Measurements from ENCODE around the gene SMG6. TPM values are rescaled to one million over a fixed set of nuclear protein-coding genes. Genes with fewer than 3 reads are reported as not detected.
A peak's percentile ranks its signal among the peaks of the same experiment; 100 is the strongest.

Gene SMG6
- total RNA-seq, 1 experiment from 2014 or later = 36.1 TPM

DNA sequence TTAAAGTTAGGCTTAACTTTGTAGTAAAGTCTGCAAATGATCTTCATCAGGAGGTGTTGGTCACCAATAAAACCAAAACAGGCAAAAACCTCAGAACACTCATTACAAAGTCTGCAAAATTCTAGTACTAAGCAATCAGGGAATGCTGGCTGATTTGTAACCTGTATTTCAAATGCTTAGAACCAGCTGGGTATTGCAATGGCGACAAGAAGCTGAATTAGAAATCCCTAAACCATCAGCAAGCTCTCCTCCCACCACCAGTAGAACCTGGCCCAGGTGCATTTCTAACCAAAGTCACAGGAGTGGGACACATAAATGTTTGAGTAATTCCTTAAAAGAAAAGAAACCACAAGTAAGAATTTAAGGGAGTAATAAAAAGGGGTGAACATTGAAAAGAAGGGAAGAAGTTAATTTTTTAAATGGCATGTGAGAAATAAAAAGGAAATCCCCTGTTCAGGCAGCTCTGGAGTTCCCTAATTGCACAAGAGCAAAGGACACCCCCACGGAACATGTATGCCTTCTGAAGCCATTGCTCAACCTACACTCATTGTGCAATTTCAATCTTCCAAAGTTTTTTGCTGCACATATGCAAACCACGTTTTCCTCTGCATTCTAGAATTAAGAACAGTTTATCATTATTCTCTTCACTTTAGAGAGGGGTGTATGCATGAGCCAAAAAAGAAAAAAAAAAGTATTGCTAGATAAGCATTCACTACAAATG lies 145.8 kb downstream of the SMG6 start:
- ChIA-PET POLR2A (ENCODE audit: low non-redundant PET) (no interaction called here), CTCF (no interaction called here)
- no peak overlapping the region for H3K27ac ChIP-seq (ENCODE audit: low read depth, low read length, poor library complexity, severe bottlenecking)
- BruUV-seq (replicated peaks) = no TSS peak
- DNase-seq (ENCODE audit: low spot score) = peak; percentile 36
- no peak overlapping the region for H3K4me3 ChIP-seq (ENCODE audit: low read depth, low read length, poor library complexity, severe bottlenecking)
- H3K36me3 ChIP-seq (ENCODE audit: insufficient read depth, low read length, poor library complexity, severe bottlenecking) = peaks cover 5% of the 10 kb centered on the region
- intact Hi-C loops (cut with micrococcal nuclease; ENCODE audit: unreplicated experiment) = no loop called here
- H3K9me3 ChIP-seq (ENCODE audit: low read depth, low read length, poor library complexity, severe bottlenecking) = no peaks in the 10 kb centered on the region
- TF ChIP-seq, protein P1, sequence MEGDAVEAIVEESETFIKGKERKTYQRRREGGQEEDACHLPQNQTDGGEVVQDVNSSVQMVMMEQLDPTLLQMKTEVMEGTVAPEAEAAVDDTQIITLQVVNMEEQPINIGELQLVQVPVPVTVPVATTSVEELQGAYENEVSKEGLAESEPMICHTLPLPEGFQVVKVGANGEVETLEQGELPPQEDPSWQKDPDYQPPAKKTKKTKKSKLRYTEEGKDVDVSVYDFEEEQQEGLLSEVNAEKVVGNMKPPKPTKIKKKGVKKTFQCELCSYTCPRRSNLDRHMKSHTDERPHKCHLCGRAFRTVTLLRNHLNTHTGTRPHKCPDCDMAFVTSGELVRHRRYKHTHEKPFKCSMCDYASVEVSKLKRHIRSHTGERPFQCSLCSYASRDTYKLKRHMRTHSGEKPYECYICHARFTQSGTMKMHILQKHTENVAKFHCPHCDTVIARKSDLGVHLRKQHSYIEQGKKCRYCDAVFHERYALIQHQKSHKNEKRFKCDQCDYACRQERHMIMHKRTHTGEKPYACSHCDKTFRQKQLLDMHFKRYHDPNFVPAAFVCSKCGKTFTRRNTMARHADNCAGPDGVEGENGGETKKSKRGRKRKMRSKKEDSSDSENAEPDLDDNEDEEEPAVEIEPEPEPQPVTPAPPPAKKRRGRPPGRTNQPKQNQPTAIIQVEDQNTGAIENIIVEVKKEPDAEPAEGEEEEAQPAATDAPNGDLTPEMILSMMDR (conservative IDR thresholded peaks at IDR 0.05; ENCODE audit: low read depth, low read length) = no peak
- no peak for TF ChIP-seq EZH2 (IDR thresholded peaks at IDR 0.05; ENCODE audit: borderline replicate concordance, low read depth, low read length, poor library complexity, severe bottlenecking)
- no peaks in the 10 kb centered on the region for H3K27me3 ChIP-seq (replicated peaks; ENCODE audit: insufficient read depth, low read depth, low read length, poor library complexity)
- H3K4me1 ChIP-seq (ENCODE audit: insufficient read depth, low read length, poor library complexity, severe bottlenecking) = peaks cover 7% of the 10 kb centered on the region

DNA sequence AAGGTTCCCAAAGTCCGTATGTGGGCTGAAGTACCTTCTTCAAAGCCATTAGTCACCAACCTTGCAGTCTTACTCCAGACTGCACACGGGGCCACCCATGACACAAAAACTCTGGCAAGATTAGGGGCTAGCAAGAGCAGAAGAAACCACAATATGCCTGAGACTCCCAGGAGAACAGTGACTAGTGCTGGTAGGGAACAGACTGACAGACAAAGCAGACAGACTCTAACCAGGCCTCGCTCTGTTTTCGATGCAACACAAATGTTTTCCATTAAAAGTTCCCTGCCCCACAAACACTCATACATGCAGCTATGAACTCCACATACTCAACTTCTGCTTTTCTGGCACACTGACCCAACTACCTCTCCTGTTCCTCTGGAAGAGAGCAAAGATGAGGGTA lies 146.5 kb downstream of the SMG6 start:
- Histone ChIP-seq H3K4me3 (ENCODE audit: low read depth, low read length, poor library complexity, severe bottlenecking) (no peak overlapping the region), H3K27me3 (replicated peaks; ENCODE audit: insufficient read depth, low read depth, low read length, poor library complexity) (no peaks in the 10 kb centered on the region), H3K36me3 (ENCODE audit: insufficient read depth, low read length, poor library complexity, severe bottlenecking) (peaks cover 5% of the 10 kb centered on the region), H3K4me1 (ENCODE audit: insufficient read depth, low read length, poor library complexity, severe bottlenecking) (peaks cover 7% of the 10 kb centered on the region), H3K27ac (ENCODE audit: low read depth, low read length, poor library complexity, severe bottlenecking) (no peak overlapping the region), H3K9me3 (ENCODE audit: low read depth, low read length, poor library complexity, severe bottlenecking) (no peaks in the 10 kb centered on the region)
- intact Hi-C loops (cut with micrococcal nuclease; ENCODE audit: unreplicated experiment) = no loop called here
- ChIA-PET CTCF (no interaction called here), POLR2A (ENCODE audit: low non-redundant PET) (no interaction called here)
- TF ChIP-seq EZH2 (IDR thresholded peaks at IDR 0.05; ENCODE audit: borderline replicate concordance, low read depth, low read length, poor library complexity, severe bottlenecking) = no peak
- TF ChIP-seq, protein P1 (conservative IDR thresholded peaks at IDR 0.05; ENCODE audit: low read depth, low read length) = no peak
- no TSS peak for BruUV-seq (replicated peaks)
- DNase-seq (ENCODE audit: low spot score) = no peak

DNA sequence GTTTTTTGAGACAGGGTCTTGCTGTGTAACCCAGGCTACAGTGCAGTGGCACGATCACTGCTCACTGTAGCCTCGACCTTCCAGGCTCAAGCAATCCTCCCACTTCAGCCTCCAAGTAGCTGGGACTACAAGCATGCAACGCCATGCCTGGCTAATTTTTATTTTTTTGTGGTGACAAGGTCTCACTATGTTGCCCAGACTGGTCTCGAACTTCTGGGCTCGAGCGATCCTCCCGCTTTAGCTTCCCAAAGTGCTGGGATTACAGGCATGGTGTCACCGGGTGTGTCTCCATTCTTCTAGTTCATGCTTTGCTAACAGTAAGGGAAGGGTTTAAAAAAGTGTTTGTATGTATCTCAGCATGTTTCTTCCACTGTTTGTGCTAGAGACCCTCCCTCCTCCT lies 146.9 kb downstream of the SMG6 start:
- Histone ChIP-seq H3K36me3 (ENCODE audit: insufficient read depth, low read length, poor library complexity, severe bottlenecking) (peaks cover 5% of the 10 kb centered on the region), H3K4me3 (ENCODE audit: low read depth, low read length, poor library complexity, severe bottlenecking) (no peak overlapping the region), H3K4me1 (ENCODE audit: insufficient read depth, low read length, poor library complexity, severe bottlenecking) (peaks cover 7% of the 10 kb centered on the region), H3K27ac (ENCODE audit: low read depth, low read length, poor library complexity, severe bottlenecking) (no peak overlapping the region), H3K9me3 (ENCODE audit: low read depth, low read length, poor library complexity, severe bottlenecking) (no peaks in the 10 kb centered on the region), H3K27me3 (replicated peaks; ENCODE audit: insufficient read depth, low read depth, low read length, poor library complexity) (no peaks in the 10 kb centered on the region)
- POLR2A ChIA-PET (ENCODE audit: low non-redundant PET) = no interaction called here
- DNase-seq (ENCODE audit: low spot score) = no peak
- CTCF ChIA-PET = no interaction called here
- TF ChIP-seq, protein P1 (conservative IDR thresholded peaks at IDR 0.05; ENCODE audit: low read depth, low read length) = no peak
- TF ChIP-seq EZH2 (IDR thresholded peaks at IDR 0.05; ENCODE audit: borderline replicate concordance, low read depth, low read length, poor library complexity, severe bottlenecking) = no peak
- no TSS peak for BruUV-seq (replicated peaks)
- intact Hi-C loops (cut with micrococcal nuclease; ENCODE audit: unreplicated experiment) = no loop called here
